ENCODE data around the gene HNRNPH1.
A peak's percentile ranks its signal among the peaks of the same experiment; 100 is the strongest.

HNRNPH1 gene

DNA sequence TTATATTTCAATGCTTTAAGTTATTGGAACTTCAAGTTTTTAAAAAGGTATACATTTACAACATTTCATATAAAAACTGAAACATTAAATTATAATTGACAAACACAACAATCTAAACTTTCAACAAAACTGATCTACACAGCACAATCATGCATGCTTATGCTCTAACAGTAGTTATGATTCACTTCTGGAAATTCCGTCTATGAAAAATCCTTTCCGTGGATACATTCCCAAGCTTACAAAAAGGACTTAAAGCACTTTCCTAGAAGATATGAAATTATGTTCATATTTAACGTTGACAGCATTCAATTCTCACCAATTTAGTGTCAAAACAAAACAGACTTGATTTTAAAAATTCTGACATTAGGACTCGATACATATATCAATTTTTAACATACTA, 3.7 kb downstream of the HNRNPH1 start:
- Histone ChIP-seq H3K4me3 (ENCODE audit: low read length) (peak overlapping the region; percentile 90), H3K9me3 (ENCODE audit: insufficient read depth, low read depth, low read length) (no peaks in the 10 kb centered on the region), H3K4me1 (ENCODE audit: insufficient read depth, low read length) (peaks cover 18% of the 10 kb centered on the region; the same call in 1 of the 2 replicates), H3K36me3 (ENCODE audit: insufficient read depth, low read depth, low read length) (peaks cover 79% of the 10 kb centered on the region), H3K27me3 (ENCODE audit: insufficient read depth, low read length) (no peaks in the 10 kb centered on the region), H3K9ac (ENCODE audit: low read depth, low read length) (peak overlapping the region; percentile 12; the same call in 1 of the 2 replicates), H3K27ac (ENCODE audit: low read length) (no peak overlapping the region)

DNA sequence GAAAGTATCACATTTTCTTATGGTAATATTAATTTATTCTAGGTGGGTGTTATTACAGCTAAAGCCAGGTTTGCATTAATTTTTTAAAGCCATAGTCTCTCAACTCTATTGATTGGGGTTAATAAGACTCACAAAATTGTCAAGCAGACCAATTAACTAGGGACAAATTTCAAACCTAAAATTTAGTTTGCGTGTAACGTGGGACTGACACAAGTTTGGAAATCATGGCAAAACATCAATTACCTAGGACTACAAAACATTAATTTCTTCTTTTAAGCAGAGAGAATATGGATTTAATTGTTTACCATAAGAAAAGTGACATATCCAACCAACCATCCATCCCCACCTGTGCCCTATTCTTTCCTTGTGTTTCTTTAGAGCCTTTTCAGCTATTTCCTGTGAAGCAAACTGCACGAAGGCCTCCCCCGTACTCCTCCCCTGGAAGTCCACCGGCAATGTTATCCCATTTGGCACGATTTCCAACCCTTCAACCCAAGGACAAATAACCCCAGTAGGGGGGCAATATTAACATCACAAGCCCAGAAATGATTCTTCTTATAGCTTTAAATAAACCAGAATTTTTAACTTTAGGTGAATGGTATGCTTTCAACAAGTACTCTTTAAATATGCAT, 4.4 kb downstream of the HNRNPH1 start:
- Histone ChIP-seq H3K9ac (ENCODE audit: low read depth, low read length) (no peak overlapping the region), H3K27me3 (ENCODE audit: insufficient read depth, low read length) (no peaks in the 10 kb centered on the region), H3K4me3 (ENCODE audit: low read length) (peak overlapping the region; percentile 90), H3K4me1 (ENCODE audit: insufficient read depth, low read length) (peaks cover 14% of the 10 kb centered on the region; the same call in 1 of the 2 replicates), H3K9me3 (ENCODE audit: insufficient read depth, low read depth, low read length) (no peaks in the 10 kb centered on the region), H3K27ac (ENCODE audit: low read length) (no peak overlapping the region), H3K36me3 (ENCODE audit: insufficient read depth, low read depth, low read length) (peaks cover 86% of the 10 kb centered on the region)

DNA sequence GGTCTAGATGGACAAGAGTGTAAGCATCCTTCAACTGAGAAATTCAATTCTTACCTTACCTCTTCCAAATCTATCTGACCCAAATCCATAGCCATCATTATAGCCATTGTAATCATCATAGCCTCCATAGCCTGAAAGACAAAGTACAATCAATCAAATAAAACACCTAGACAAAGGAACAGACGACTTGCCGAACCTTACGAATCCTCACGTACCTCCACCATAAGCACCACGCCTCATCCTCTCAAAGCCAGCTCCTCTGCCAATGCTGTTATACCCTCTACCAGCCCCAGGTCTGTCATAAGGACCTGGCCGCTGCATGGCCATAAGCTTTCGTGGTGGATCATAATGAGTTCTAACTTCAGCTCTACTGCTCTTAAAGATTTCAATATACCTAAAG, 5.5 kb downstream of the HNRNPH1 start:
- Histone ChIP-seq H3K9ac (ENCODE audit: low read depth, low read length) (no peak overlapping the region), H3K9me3 (ENCODE audit: insufficient read depth, low read depth, low read length) (no peaks in the 10 kb centered on the region), H3K4me1 (ENCODE audit: insufficient read depth, low read length) (peaks cover 14% of the 10 kb centered on the region; the same call in 1 of the 2 replicates), H3K36me3 (ENCODE audit: insufficient read depth, low read depth, low read length) (peaks cover 97% of the 10 kb centered on the region), H3K27ac (ENCODE audit: low read length) (no peak overlapping the region), H3K4me3 (ENCODE audit: low read length) (no peak overlapping the region), H3K27me3 (ENCODE audit: insufficient read depth, low read length) (no peaks in the 10 kb centered on the region)

DNA sequence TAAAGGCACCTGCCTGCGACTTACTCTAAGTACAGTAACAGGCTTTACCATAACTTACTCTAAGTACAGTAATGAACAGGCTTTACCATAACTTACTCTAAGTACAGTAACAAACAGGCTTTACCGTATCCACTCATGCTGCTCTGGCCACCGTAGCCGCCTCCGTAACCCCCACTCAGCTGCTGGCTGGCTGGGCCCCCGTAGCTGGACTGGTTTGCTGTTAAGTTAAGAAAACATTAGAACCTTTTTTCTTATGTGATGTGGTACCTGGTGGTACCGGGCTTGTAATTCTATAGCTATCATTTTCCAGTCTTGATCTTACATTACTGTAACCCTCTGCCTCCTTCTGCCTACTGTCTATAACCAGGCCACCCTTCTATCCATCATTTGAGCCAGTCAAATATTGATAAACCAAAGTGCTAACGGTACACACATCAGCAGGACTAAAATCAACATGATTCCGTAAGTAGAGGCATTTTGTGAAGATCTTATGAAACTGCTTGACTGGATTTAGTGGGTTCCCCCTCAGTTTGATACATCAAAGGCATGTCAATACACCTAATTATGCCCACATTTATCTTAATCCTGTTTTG, 7.4 kb downstream of the HNRNPH1 start:
- H3K9ac ChIP-seq (ENCODE audit: low read depth, low read length) = no peak overlapping the region
- H3K27ac ChIP-seq (ENCODE audit: low read length) = no peak overlapping the region
- no peaks in the 10 kb centered on the region for H3K9me3 ChIP-seq (ENCODE audit: insufficient read depth, low read depth, low read length)
- H3K4me1 ChIP-seq (ENCODE audit: insufficient read depth, low read length) = peaks cover 8% of the 10 kb centered on the region; the same call in 1 of the 2 replicates
- H3K4me3 ChIP-seq (ENCODE audit: low read length) = no peak overlapping the region
- H3K36me3 ChIP-seq (ENCODE audit: insufficient read depth, low read depth, low read length) = peaks cover 98% of the 10 kb centered on the region
- no peaks in the 10 kb centered on the region for H3K27me3 ChIP-seq (ENCODE audit: insufficient read depth, low read length)

DNA sequence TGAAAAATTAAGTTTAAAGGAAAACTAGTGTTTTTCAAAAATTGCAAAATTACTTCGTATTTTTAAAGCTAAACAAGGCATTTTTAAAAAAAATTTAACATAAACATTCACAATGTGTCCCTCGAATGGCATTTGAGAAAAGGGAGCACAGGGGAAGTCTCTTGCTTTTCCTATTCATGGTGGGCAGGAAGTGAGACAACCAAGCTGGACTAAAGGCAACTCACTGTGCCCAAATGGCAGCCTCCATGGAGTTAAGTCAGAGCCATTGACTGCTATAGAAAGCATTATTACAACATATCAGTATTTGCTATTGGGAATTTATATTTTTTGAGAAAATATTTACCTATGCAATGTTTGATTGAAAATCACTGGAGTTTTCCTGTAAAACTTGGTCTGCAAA, 8.3 kb downstream of the HNRNPH1 start:
- H3K4me1 ChIP-seq (ENCODE audit: insufficient read depth, low read length) = no peaks in the 10 kb centered on the region; the same call in 1 of the 2 replicates
- H3K27me3 ChIP-seq (ENCODE audit: insufficient read depth, low read length) = no peaks in the 10 kb centered on the region
- no peak overlapping the region for H3K27ac ChIP-seq (ENCODE audit: low read length)
- no peak overlapping the region for H3K9ac ChIP-seq (ENCODE audit: low read depth, low read length)
- H3K4me3 ChIP-seq (ENCODE audit: low read length) = no peak overlapping the region
- peaks cover 98% of the 10 kb centered on the region for H3K36me3 ChIP-seq (ENCODE audit: insufficient read depth, low read depth, low read length)
- H3K9me3 ChIP-seq (ENCODE audit: insufficient read depth, low read depth, low read length) = no peaks in the 10 kb centered on the region

DNA sequence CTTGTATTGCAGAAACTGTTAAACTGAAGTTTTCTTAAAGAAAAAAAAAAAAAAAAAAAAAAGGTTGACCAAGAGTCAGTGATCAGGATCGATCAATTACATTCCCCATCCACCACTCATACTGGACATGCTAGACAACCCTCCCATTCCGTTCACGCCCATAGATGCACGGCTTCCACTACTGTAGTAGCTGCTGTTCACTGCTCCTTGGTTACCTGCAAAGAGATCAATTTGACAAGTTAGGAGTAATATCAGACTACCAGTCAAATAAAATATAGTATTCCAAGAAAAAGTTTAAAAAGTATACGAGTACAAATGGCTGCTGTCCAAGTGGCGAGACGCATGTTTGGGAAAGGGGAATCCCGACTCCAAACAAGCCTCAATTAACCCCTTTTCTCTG, 8.7 kb downstream of the HNRNPH1 start:
- Histone ChIP-seq H3K4me1 (ENCODE audit: insufficient read depth, low read length) (no peaks in the 10 kb centered on the region; the same call in 1 of the 2 replicates), H3K9me3 (ENCODE audit: insufficient read depth, low read depth, low read length) (no peaks in the 10 kb centered on the region), H3K36me3 (ENCODE audit: insufficient read depth, low read depth, low read length) (peaks cover 98% of the 10 kb centered on the region), H3K4me3 (ENCODE audit: low read length) (no peak overlapping the region), H3K27me3 (ENCODE audit: insufficient read depth, low read length) (no peaks in the 10 kb centered on the region), H3K9ac (ENCODE audit: low read depth, low read length) (no peak overlapping the region), H3K27ac (ENCODE audit: low read length) (no peak overlapping the region)

DNA sequence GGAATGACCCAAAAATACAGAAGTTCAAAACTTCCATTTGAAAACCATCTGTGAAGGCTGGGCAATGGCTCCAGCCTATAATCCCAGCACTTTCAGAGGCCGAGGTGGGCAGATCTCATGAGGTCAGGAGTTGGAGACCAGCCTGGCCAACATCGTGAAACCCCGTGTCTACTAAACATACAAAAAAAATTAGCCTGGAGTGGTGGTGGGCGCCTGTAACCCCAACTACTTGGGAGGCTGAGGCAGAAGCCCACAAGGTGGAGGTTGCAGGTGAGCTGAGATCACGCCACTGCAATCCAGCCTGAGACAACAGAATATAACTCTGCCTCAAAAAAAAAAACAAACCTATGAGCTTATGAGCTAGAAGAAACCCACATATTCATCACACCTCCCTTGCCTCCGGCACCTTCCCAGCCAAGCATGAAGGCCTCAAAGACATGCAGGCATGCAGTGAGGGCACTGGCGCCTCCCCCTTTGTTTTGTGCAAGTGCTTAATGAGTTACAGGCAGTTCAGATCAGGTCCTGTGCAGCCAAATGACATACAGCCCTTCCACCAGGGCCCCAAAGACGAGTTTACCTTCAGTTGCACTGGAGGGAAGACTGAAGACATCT, 9.9 kb downstream of the HNRNPH1 start:
- Histone ChIP-seq H3K27ac (ENCODE audit: low read length) (no peak overlapping the region), H3K36me3 (ENCODE audit: insufficient read depth, low read depth, low read length) (peaks cover 95% of the 10 kb centered on the region), H3K4me1 (ENCODE audit: insufficient read depth, low read length) (no peaks in the 10 kb centered on the region), H3K27me3 (ENCODE audit: insufficient read depth, low read length) (no peaks in the 10 kb centered on the region), H3K9me3 (ENCODE audit: insufficient read depth, low read depth, low read length) (no peaks in the 10 kb centered on the region), H3K4me3 (ENCODE audit: low read length) (no peak overlapping the region), H3K9ac (ENCODE audit: low read depth, low read length) (no peak overlapping the region)

DNA sequence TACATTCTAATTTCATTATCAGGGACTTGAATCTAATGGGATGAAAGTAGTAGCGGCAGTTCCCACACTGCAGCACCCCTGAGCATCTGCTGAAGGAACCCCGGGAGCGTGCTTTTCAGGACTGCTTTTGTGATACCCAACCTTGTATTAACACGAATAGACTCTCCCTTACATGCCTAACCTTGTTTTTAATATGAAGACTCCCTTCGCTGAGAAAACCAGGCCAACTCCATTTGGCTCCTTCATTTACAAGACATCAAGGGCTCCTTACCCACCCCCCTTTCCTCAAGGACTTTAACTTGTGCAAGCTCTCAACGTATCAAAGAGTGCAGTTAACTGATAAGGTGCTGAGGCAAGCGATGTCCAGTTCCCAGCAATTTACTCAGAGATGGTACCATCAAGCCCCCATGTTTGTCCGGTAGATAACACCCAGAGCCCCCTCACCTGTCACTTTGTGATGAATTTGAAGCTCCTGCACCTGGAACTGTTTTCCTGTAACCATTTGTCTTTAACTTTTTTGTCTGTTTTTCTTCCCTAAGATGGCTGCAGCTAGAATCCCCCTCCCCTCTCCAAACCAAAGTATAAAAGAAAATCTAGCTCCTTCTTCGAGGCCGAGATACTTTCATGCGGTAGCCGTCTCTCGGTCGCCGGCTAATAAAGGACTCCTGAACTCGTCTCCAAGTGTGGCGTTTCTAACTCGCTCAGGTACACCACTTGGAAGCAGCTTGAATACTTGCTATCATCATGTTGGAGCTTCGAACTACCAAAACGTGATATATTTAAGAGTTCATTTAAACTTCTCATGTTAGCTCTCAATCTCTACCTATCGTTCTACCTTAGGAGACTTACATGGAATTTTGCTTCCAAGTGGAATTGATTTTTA, 10.7 kb downstream of the HNRNPH1 start:
- Histone ChIP-seq H3K4me1 (ENCODE audit: insufficient read depth, low read length) (no peaks in the 10 kb centered on the region), H3K9ac (ENCODE audit: low read depth, low read length) (no peak overlapping the region), H3K27ac (ENCODE audit: low read length) (no peak overlapping the region), H3K36me3 (ENCODE audit: insufficient read depth, low read depth, low read length) (peaks cover 95% of the 10 kb centered on the region), H3K27me3 (ENCODE audit: insufficient read depth, low read length) (no peaks in the 10 kb centered on the region), H3K4me3 (ENCODE audit: low read length) (no peak overlapping the region), H3K9me3 (ENCODE audit: insufficient read depth, low read depth, low read length) (no peaks in the 10 kb centered on the region)

DNA sequence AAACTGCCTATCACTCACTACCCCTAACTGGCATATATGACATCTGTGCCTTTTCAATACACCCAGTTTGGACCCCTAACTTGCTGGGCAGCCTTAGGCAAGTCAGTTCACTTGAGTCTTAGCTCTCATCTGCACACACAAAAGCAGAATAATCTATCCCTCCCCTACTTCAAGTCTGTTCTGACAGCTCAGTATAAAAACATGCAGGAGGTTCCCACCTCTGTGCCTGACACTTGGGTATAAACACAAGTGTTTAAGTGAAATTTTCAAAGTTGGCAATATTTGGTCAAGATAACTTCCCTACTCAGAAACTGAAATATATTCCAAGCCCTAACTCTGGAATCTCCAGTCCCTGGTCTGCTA, 12.6 kb downstream of the HNRNPH1 start:
- Histone ChIP-seq H3K36me3 (ENCODE audit: insufficient read depth, low read depth, low read length) (peaks cover 95% of the 10 kb centered on the region), H3K9ac (ENCODE audit: low read depth, low read length) (no peak overlapping the region), H3K4me3 (ENCODE audit: low read length) (no peak overlapping the region), H3K4me1 (ENCODE audit: insufficient read depth, low read length) (no peaks in the 10 kb centered on the region), H3K27me3 (ENCODE audit: insufficient read depth, low read length) (no peaks in the 10 kb centered on the region), H3K9me3 (ENCODE audit: insufficient read depth, low read depth, low read length) (no peaks in the 10 kb centered on the region), H3K27ac (ENCODE audit: low read length) (no peak overlapping the region)

DNA sequence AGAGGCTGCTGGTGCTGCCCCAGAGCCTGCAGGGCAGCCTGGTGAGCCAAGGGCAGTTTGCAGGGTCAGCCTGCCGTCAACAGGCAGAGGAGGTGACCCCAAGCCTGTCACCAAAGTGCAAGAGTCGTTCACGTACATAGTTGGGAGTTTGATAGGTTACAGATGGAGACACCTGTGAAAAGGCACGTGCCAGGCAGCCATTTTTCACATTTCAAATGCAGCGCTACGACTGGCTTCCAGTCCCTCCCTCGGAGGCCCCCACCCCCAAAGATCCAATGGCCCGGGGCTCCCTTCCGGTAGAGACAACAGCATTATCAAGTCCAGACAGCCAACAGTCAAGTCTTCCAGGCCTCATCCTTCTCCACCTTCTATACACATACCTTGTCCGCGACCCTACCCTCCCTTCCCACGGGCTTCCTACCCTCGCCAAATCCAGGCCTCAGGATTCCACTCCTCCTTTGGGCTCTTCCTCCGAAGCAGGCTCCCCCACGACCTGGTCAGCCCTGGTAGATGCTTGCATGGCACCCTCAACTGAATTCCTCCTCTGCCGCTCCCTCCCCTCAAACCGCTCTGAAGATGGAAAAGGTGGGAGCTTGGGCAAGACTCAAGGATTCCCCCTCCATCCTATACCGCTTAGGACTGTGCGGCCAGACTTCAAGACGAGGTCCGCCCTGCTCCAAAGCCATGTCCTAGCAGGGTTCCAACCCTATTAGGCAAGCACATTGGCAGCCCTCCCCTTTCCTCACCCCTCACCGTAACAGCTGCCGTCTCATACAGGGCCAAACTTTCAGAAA, 13.2 kb downstream of the HNRNPH1 start:
- no peak overlapping the region for H3K27ac ChIP-seq (ENCODE audit: low read length)
- no peaks in the 10 kb centered on the region for H3K9me3 ChIP-seq (ENCODE audit: insufficient read depth, low read depth, low read length)
- H3K4me1 ChIP-seq (ENCODE audit: insufficient read depth, low read length) = no peaks in the 10 kb centered on the region
- no peak overlapping the region for H3K9ac ChIP-seq (ENCODE audit: low read depth, low read length)
- H3K4me3 ChIP-seq (ENCODE audit: low read length) = no peak overlapping the region
- no peaks in the 10 kb centered on the region for H3K27me3 ChIP-seq (ENCODE audit: insufficient read depth, low read length)
- peaks cover 95% of the 10 kb centered on the region for H3K36me3 ChIP-seq (ENCODE audit: insufficient read depth, low read depth, low read length)

DNA sequence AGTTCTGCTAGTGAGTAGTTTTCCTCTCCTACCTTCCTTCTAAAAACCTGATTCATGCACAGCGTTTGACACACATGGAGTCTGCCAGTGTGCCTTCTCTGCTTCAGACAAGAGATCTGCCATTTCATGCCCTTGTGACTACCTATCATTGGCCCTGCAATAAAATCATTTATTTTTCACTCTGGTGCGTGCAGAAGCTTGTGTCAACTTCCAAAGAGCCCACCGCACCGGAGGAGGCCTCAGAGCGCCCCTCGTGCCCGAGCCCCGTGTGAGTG, 13.7 kb downstream of the HNRNPH1 start:
- Histone ChIP-seq H3K27ac (ENCODE audit: low read length) (no peak overlapping the region), H3K9me3 (ENCODE audit: insufficient read depth, low read depth, low read length) (no peaks in the 10 kb centered on the region), H3K4me1 (ENCODE audit: insufficient read depth, low read length) (no peaks in the 10 kb centered on the region), H3K27me3 (ENCODE audit: insufficient read depth, low read length) (no peaks in the 10 kb centered on the region), H3K4me3 (ENCODE audit: low read length) (no peak overlapping the region), H3K9ac (ENCODE audit: low read depth, low read length) (no peak overlapping the region), H3K36me3 (ENCODE audit: insufficient read depth, low read depth, low read length) (peaks cover 95% of the 10 kb centered on the region)
